ENCODE data around the gene NGEF. TPM values are rescaled to one million over a fixed set of nuclear protein-coding genes. Genes with fewer than 3 reads are reported as not detected.

The NGEF gene
- total and polyA plus RNA-seq, 9 of the 15 experiments (the other 6 are each of a cell fraction or from before 2014, with no cell fraction given), result 0.07 to 0.17 (median 0.09) TPM; not detected in 6

DNA sequence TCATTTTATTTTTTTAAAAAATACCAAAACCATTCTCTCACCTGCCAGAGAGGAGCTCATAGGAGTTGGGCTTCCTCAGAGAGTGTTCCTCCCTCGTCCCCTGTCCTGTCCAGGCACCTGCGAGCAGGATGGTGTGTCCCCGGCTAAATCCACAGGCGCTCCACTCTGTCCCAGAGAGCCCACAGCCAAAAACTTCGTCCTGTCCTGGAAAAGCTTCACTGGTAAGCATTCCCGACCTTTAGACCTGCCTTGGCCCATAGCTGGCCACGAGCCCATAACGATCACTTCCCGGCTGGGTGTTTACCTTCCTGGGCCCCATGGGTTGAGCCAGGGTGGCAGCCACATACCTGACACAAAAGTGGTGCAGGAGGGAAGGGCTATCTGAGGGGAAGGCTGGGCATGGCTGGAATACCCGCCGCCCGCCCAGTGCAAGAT is at the start of gene NGEF (continued):
- TF ChIP-seq POLR2B (IDR thresholded peaks at IDR 0.05; ENCODE audit: low read depth, partially characterized antibody) (no peak), HSF4 (CRISPR knock-in tag; IDR thresholded peaks at IDR 0.05; ENCODE audit: borderline replicate concordance) (no peak), ZHX1 (conservative IDR thresholded peaks at IDR 0.05; ENCODE audit: low read length) (no peak), CHD4 (IDR thresholded peaks at IDR 0.05; ENCODE audit: insufficient read depth, insufficient replicate concordance, low read depth, low read length, poor library complexity, severe bottlenecking) (no peak), TEAD2 (tag; IDR thresholded peaks at IDR 0.05) (no peak), ZNF232 (CRISPR knock-in tag; IDR thresholded peaks at IDR 0.05) (no peak), EZH2 (IDR thresholded peaks at IDR 0.05; ENCODE audit: borderline replicate concordance, low read depth, low read length) (no peak), TBL1XR1 (IDR thresholded peaks at IDR 0.05; ENCODE audit: low read length in 2 of 2) (no peak)
- TF ChIP-seq, protein P1, sequence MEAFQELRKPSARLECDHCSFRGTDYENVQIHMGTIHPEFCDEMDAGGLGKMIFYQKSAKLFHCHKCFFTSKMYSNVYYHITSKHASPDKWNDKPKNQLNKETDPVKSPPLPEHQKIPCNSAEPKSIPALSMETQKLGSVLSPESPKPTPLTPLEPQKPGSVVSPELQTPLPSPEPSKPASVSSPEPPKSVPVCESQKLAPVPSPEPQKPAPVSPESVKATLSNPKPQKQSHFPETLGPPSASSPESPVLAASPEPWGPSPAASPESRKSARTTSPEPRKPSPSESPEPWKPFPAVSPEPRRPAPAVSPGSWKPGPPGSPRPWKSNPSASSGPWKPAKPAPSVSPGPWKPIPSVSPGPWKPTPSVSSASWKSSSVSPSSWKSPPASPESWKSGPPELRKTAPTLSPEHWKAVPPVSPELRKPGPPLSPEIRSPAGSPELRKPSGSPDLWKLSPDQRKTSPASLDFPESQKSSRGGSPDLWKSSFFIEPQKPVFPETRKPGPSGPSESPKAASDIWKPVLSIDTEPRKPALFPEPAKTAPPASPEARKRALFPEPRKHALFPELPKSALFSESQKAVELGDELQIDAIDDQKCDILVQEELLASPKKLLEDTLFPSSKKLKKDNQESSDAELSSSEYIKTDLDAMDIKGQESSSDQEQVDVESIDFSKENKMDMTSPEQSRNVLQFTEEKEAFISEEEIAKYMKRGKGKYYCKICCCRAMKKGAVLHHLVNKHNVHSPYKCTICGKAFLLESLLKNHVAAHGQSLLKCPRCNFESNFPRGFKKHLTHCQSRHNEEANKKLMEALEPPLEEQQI (IDR thresholded peaks at IDR 0.05), result no peak
- TF ChIP-seq, protein P2, sequence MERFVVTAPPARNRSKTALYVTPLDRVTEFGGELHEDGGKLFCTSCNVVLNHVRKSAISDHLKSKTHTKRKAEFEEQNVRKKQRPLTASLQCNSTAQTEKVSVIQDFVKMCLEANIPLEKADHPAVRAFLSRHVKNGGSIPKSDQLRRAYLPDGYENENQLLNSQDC (CRISPR knock-in tag; IDR thresholded peaks at IDR 0.05), result no peak

Data from K562 (cell line).